Measurements from ENCODE around the gene ALDH1L1. TPM values are rescaled to one million over a fixed set of nuclear protein-coding genes. Genes with fewer than 3 reads are reported as not detected.

Gene ALDH1L1
- total and polyA plus RNA-seq, 9 of the 15 experiments (the other 6 are each of a cell fraction or from before 2014, with no cell fraction given): 0.06 to 1.9 (median 0.57) TPM; not detected in 1

DNA sequence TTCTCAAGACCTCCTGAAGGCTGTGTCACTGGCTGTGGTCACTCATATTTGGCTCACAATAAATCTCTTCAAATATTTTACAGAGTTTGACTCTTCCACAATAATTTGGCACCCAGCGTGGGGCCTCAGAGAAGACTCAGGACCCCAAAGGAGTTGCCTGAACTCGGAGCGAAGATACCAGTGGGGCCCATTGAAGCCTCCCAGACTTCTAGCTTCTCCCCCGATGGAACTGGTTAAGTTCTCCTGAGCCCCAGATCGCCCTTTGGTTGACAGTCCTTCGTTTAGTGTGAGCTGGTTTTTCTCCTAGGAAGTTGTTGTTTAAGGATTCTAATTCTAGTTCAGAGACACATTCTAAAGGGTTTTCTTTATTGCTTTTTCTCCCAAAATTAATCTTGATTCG lies 95.1 kb downstream of the ALDH1L1 start:
- ChIA-PET POLR2A (no interaction called here), CTCF (ENCODE audit: low intra/inter-chr PET ratio) (no interaction called here)
- BruUV-seq (replicated peaks): no TSS peak
- 0 out of 2 replicates have a peak overlapping the region, but pooled peaks have one; percentile 77 for H3K4me2 ChIP-seq (ENCODE audit: insufficient read depth, low read length)
- TF ChIP-seq NR2C2 (CRISPR knock-in tag; IDR thresholded peaks at IDR 0.05) (no peak), NR2C2 (tag; IDR thresholded peaks at IDR 0.05) (no peak), SP1 (CRISPR knock-in tag; IDR thresholded peaks at IDR 0.05) (no peak), GMEB1 (CRISPR knock-in tag; IDR thresholded peaks at IDR 0.05) (no peak), ZC3H4 (CRISPR knock-in tag; IDR thresholded peaks at IDR 0.05; ENCODE audit: borderline replicate concordance) (no peak), FOXA1 (IDR thresholded peaks at IDR 0.05; ENCODE audit: borderline replicate concordance) (no peak), SMC3 (conservative IDR thresholded peaks at IDR 0.05; ENCODE audit: insufficient read depth, low read depth, low read length) (no peak), FOXM1 (IDR thresholded peaks at IDR 0.05; ENCODE audit: low read depth) (no peak), FOXM1 (CRISPR knock-in tag; IDR thresholded peaks at IDR 0.05; ENCODE audit: low read depth) (no peak), POLR2H (tag; IDR thresholded peaks at IDR 0.05; ENCODE audit: low read depth) (no peak), SAP30 (IDR thresholded peaks at IDR 0.05; ENCODE audit: borderline replicate concordance, insufficient read depth, low read depth, low read length, poor library complexity, severe bottlenecking) (no peak), ZNF445 (CRISPR knock-in tag; IDR thresholded peaks at IDR 0.05; ENCODE audit: low read depth) (no peak), ERF (CRISPR knock-in tag; IDR thresholded peaks at IDR 0.05) (no peak), GABPB1 (CRISPR knock-in tag; IDR thresholded peaks at IDR 0.05) (no peak)
- peak overlapping the region; percentile 70 for H2AFZ ChIP-seq (ENCODE audit: low read depth, low read length)
- no peak overlapping the region for H3K9ac ChIP-seq (ENCODE audit: insufficient read depth in 1 of 2, low read depth in 2 of 2, low read length in 2 of 2)
- H3K9me3 ChIP-seq (replicated peaks; ENCODE audit: control insufficient read depth, insufficient read depth, low read depth, low read length): no peaks in the 10 kb centered on the region
- H4K20me1 ChIP-seq (replicated peaks; ENCODE audit: control insufficient read depth, insufficient read depth, low read length): no peaks in the 10 kb centered on the region
- in situ Hi-C loops (cut with MboI) (no loop called here), intact Hi-C loops (cut with micrococcal nuclease) (no loop called here)
- WGBS (ENCODE audit: insufficient coverage, low coverage, missing lambda C conversion rate): 86% methylated on average over 7 of the region's 7 CpGs
- no peak for ATAC-seq
- peaks cover 10 to 17% of the 10 kb centered on the region in 2 experiments; a peak in 4 of 5 replicates for H3K4me1 ChIP-seq (replicated peaks in 1 of 2; ENCODE audit: control insufficient read depth in 2 of 2, insufficient read depth in 2 of 2, low read length in 2 of 2)
- H3K27me3 ChIP-seq (ENCODE audit: control insufficient read depth in 2 of 2, insufficient read depth in 2 of 2, low read length in 2 of 2): no peaks in the 10 kb centered on the region
- peaks cover 7% of the 10 kb centered on the region; the same call in 2 of the 3 replicates for H3K79me2 ChIP-seq (ENCODE audit: control insufficient read depth, insufficient read depth, low read length)
- FAIRE-seq: no peak
- DNase-seq (ENCODE audit: extremely low read depth in 1 of 4, low spot score in 3 of 4): no peak
- no peaks in the 10 kb centered on the region for H3K36me3 ChIP-seq (ENCODE audit: control insufficient read depth, insufficient read depth, low read length)
- peak overlapping the region; percentile 77; the same call in 2 of the 3 replicates for H3K27ac ChIP-seq (ENCODE audit: extremely low read depth, low read depth, low read length)
- H3K4me3 ChIP-seq: no peak overlapping the region
- no peaks in the 10 kb centered on the region for H3K9me1 ChIP-seq (ENCODE audit: control insufficient read depth, insufficient read depth, low read length)
